ENCODE results near the gene USP2.

USP2 gene

DNA sequence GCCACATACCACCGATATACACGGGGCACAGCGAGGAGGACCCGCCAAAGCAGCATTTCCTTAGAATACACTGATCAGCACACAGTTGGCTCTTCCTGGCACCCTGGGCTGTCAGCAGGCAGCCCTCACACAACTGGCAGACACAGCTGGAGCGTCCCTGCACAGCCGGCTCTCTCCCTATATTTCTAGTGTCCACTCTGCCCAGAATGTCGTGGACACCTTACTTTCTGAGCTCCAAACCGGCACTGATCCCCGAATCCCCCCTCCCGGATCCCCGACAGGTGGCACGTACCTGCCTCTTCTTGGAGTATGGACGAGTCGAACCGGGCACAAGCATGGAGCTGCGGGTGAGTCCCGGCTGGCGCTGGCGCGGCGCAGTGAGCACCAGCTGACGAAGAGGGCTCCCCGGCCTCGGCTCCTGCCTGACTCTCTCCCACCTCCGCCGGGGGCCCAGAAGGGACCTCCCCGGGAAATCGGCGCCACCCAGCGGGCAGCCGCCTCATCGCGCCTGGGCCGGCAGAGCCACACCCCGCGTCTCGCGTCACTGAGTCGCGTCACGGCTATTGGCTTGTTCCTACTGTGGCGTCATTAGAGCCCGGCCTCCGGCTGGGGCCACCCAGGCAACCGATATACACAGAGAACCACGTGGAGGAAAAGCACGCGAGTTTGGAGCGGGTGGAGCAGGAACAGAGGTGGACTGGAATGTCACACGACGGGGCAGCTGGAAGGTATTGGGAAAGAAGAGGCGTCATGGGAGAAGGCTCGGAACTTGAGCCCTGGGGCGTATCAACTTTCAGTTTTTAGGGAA lies at the start of gene USP2:
Gene USP2, minus strand, starts transcription at position 510 of the 808 bp plus-strand sequence. CDS start 8,210 bp downstream, outside the sequence.
- Mint-ChIP-seq H3K9me3 (no peaks in the 10 kb centered on the region), H3K4me1 (peaks cover 23% of the 10 kb centered on the region), H3K27me3 (ENCODE audit: low read depth) (peaks cover 9% of the 10 kb centered on the region), H3K4me3 (peak within 1 kb of the TSS in 1 of 3 experiments; percentile 10), H3K36me3 (ENCODE audit: low read depth) (no peaks in the 10 kb centered on the region), H3K27ac (peak within 1 kb of the TSS in 1 of 3 experiments; percentile 59)
- peak; percentile 90 to 95 (median 92) for TF ChIP-seq CTCF (IDR thresholded peaks at IDR 0.05; ENCODE audit: unreplicated experiment in 3 of 3)

GRCh38 chr11:119427279-119427678 lies 45.8 kb upstream of the USP2 start:
- Mint-ChIP-seq H3K27me3 (ENCODE audit: low read depth) (peaks cover 33% of the 10 kb centered on the region), H3K4me1 (peaks cover 34% of the 10 kb centered on the region), H3K36me3 (ENCODE audit: low read depth) (no peaks in the 10 kb centered on the region), H3K27ac (no peak overlapping the region), H3K9me3 (no peaks in the 10 kb centered on the region), H3K4me3 (no peak overlapping the region)
- TF ChIP-seq CTCF (IDR thresholded peaks at IDR 0.05; ENCODE audit: unreplicated experiment in 3 of 3) = no peak

DNA sequence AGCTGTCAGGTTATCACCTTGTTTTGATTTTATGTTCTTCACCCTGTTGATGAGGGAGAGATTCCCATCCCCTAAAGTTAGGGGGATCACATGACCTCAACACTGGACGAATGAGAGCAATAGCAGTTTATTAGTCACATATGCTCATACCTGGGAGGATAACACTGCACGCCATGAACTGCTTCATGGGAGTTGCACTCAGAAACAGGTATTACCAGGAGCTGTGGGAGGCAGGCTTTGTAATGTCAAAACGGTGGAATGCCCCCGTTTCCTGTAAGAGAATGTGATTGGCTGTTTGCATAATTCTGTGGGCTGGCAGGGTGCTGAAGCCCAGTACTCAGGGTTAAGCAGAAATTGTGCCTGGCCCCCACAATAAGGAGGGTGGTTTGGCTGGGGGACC lies 44.7 kb upstream of the USP2 start:
- Mint-ChIP-seq H3K4me3 (peak overlapping the region in 1 of 3 experiments; percentile 21), H3K27ac (no peak overlapping the region), H3K36me3 (ENCODE audit: low read depth) (no peaks in the 10 kb centered on the region), H3K27me3 (ENCODE audit: low read depth) (peaks cover 36% of the 10 kb centered on the region), H3K9me3 (no peaks in the 10 kb centered on the region), H3K4me1 (peaks cover 33% of the 10 kb centered on the region)
- no peak for TF ChIP-seq CTCF (IDR thresholded peaks at IDR 0.05; ENCODE audit: unreplicated experiment in 3 of 3)

DNA sequence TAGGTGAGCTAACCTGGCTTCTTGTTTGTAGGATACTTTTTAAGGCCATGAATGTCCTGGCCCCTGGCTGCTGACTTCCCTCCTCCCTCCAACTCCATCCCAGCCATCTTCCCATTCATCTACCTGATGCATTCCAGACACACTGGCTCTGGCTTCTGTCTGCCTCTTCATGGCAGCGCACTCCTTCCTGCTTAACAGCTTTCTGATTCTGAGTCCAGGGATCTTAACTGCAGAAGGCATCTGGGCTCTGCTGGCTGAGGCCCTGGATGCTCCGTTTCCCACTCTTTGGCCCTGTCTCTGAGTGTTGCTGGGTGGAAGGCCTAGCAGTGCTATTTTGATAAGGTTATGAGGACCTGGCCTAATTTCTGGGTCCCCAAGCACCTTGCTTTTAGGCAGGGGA lies 43.3 kb upstream of the USP2 start:
- peaks cover 5% of the 10 kb centered on the region for H3K36me3 Mint-ChIP-seq (ENCODE audit: low read depth)
- H3K4me1 Mint-ChIP-seq = peaks cover 32% of the 10 kb centered on the region
- peaks cover 46% of the 10 kb centered on the region for H3K27me3 Mint-ChIP-seq (ENCODE audit: low read depth)
- no peaks in the 10 kb centered on the region for H3K9me3 Mint-ChIP-seq
- peak overlapping the region; percentile 13 to 16 (median 14) for H3K27ac Mint-ChIP-seq
- no peak for TF ChIP-seq CTCF (IDR thresholded peaks at IDR 0.05; ENCODE audit: unreplicated experiment in 3 of 3)
- H3K4me3 Mint-ChIP-seq = peak overlapping the region; percentile 68 to 90 (median 87)

GRCh38 chr11:119424276-119424675 lies 42.8 kb upstream of the USP2 start:
- H3K36me3 Mint-ChIP-seq (ENCODE audit: low read depth) = peaks cover 10% of the 10 kb centered on the region

More at GRCh38 chr11:119424276-119424675, 42.8 kb upstream of the USP2 start:
- Mint-ChIP-seq H3K27ac (peak overlapping the region in 1 of 3 experiments; percentile 13), H3K4me1 (peaks cover 33% of the 10 kb centered on the region), H3K9me3 (no peaks in the 10 kb centered on the region), H3K27me3 (ENCODE audit: low read depth) (peaks cover 49% of the 10 kb centered on the region), H3K4me3 (peak overlapping the region; percentile 68 to 90 (median 87))
- no peak for TF ChIP-seq CTCF (IDR thresholded peaks at IDR 0.05; ENCODE audit: unreplicated experiment in 3 of 3)
